GM12801 (cell line): ENCODE measurements around the gene CD46.

Experiments
- CTCF ChIP-seq: IDR thresholded peaks from one replicate; pipeline ENCODE4 v1.5.1; 2011; ENCODE audit warnings: control low read depth; ENCODE audit not compliant: insufficient read length; ENCODE audit errors: extremely low read depth

CD46 gene

GRCh38 chr1:207808322-207808705 is 56.5 kb downstream of the CD46 start:
- TF ChIP-seq CTCF: no peak

- no peak for TF ChIP-seq CTCF
Measured at GRCh38 chr1:207808911-207809555, 57.2 kb downstream of the CD46 start.

GRCh38 chr1:207810173-207810572 is 58.3 kb downstream of the CD46 start:
- no peak for TF ChIP-seq CTCF

GRCh38 chr1:207810606-207811295 is 58.9 kb downstream of the CD46 start:
- no peak for TF ChIP-seq CTCF

- no peak for TF ChIP-seq CTCF
Measured at GRCh38 chr1:207811319-207811718, 59.5 kb downstream of the CD46 start.

GRCh38 chr1:207811920-207812720 is 60.3 kb downstream of the CD46 start:
- TF ChIP-seq CTCF: no peak

- TF ChIP-seq CTCF: no peak
Measured at GRCh38 chr1:207812778-207813511, 61.1 kb downstream of the CD46 start.
